Trophoblast cell (in vitro differentiated cells and primary cell): ENCODE data around the gene OR5T3.

Experiments used
- DNase-seq, 2 donors: peaks; one replicate each; pipeline ENCODE4 v3.0.0-alpha.2; 2016
- H2AFZ ChIP-seq: 2 replicates; pipeline ENCODE4 v1.6.1; 2013; ENCODE audit warnings: low read length, moderate library complexity, mild to moderate bottlenecking; ENCODE audit not compliant: insufficient read depth, poor library complexity
- H2AK5ac ChIP-seq: 2 replicates; pipeline ENCODE4 v1.6.1; 2013; ENCODE audit warnings: mild to moderate bottlenecking, low read length
- H2BK120ac ChIP-seq: 2 replicates; pipeline ENCODE4 v1.6.1; 2013; ENCODE audit warnings: low read length, mild to moderate bottlenecking, moderate library complexity; ENCODE audit not compliant: insufficient read depth, poor library complexity
- H2BK12ac ChIP-seq: 2 replicates; pipeline ENCODE4 v1.6.1; 2013; ENCODE audit warnings: mild to moderate bottlenecking, low read length, moderate library complexity
- H2BK5ac ChIP-seq: 2 replicates; pipeline ENCODE4 v1.6.1; 2013; ENCODE audit warnings: low read length, low read depth, moderate library complexity, mild to moderate bottlenecking; ENCODE audit not compliant: poor library complexity
- H3K14ac ChIP-seq: 2 replicates; pipeline ENCODE4 v1.6.1; 2013; ENCODE audit warnings: mild to moderate bottlenecking, low read length
- H3K18ac ChIP-seq: 2 replicates; pipeline ENCODE4 v1.6.1; 2013; ENCODE audit warnings: mild to moderate bottlenecking, low read length
- H3K23ac ChIP-seq: 2 replicates; pipeline ENCODE4 v1.6.1; 2013; ENCODE audit warnings: low read length
- H3K27ac ChIP-seq: 2 replicates; pipeline ENCODE4 v1.5.1; 2013; ENCODE audit warnings: low read depth, mild to moderate bottlenecking, inconsistent platforms, low read length, moderate library complexity
- H3K27me3 ChIP-seq: 2 replicates; pipeline ENCODE4 v1.6.1; 2013; ENCODE audit warnings: inconsistent platforms, mild to moderate bottlenecking, low read length, moderate library complexity; ENCODE audit not compliant: insufficient read depth
- H3K36me3 ChIP-seq, 2 experiments: 1 replicate in 1 of 2; 2 replicates in 1 of 2; pipeline ENCODE4 v1.6.1; 2013; ENCODE audit warnings: low read length in 2 of 2, mild to moderate bottlenecking in 2 of 2, moderate library complexity in 1 of 2; ENCODE audit not compliant: insufficient read depth in 2 of 2, control insufficient read depth in 1 of 2
- H3K4ac ChIP-seq: 2 replicates; pipeline ENCODE4 v1.6.1; 2013; ENCODE audit warnings: low read depth, mild to moderate bottlenecking, low read length, moderate library complexity
- H3K4me1 ChIP-seq, 2 experiments: 1 replicate in 1 of 2; 2 replicates in 1 of 2; pipeline ENCODE4 v1.6.1; 2013; ENCODE audit warnings: low read length in 2 of 2, mild to moderate bottlenecking in 2 of 2, moderate library complexity in 1 of 2; ENCODE audit not compliant: insufficient read depth in 2 of 2, control insufficient read depth in 1 of 2
- H3K4me2 ChIP-seq: 2 replicates; pipeline ENCODE4 v1.6.1; 2013; ENCODE audit warnings: inconsistent platforms, mild to moderate bottlenecking, low read length, moderate library complexity
- H3K4me3 ChIP-seq: 2 replicates; pipeline ENCODE4 v1.5.1; 2013; ENCODE audit warnings: mild to moderate bottlenecking, low read depth, low read length, inconsistent platforms
- H3K79me1 ChIP-seq: one replicate; pipeline ENCODE4 v1.6.1; 2013; ENCODE audit warnings: low read length
- H3K79me2 ChIP-seq: 2 replicates; pipeline ENCODE4 v1.6.1; 2013; ENCODE audit warnings: low read length, mild to moderate bottlenecking; ENCODE audit not compliant: control insufficient read depth, insufficient read depth, poor library complexity
- H3K9ac ChIP-seq: 2 replicates; pipeline ENCODE4 v1.6.1; 2013; ENCODE audit warnings: mild to moderate bottlenecking, low read length
- H3K9me3 ChIP-seq: 2 replicates; pipeline ENCODE4 v1.6.1; 2013; ENCODE audit warnings: low read depth, mild to moderate bottlenecking, control low read depth, inconsistent platforms, low read length; ENCODE audit not compliant: insufficient read depth
- H4K12ac ChIP-seq: 2 replicates; pipeline ENCODE4 v1.6.1; 2013; ENCODE audit warnings: low read depth, mild to moderate bottlenecking, low read length, moderate library complexity
- H4K8ac ChIP-seq: 2 replicates; pipeline ENCODE4 v1.6.1; 2013; ENCODE audit warnings: low read depth, mild to moderate bottlenecking, low read length, moderate library complexity
- H4K91ac ChIP-seq: one replicate; pipeline ENCODE4 v1.6.1; 2013; ENCODE audit warnings: low read depth, mild to moderate bottlenecking, low read length, moderate library complexity
- WGBS: extraction: QIAGEN DNeasy Blood & Tissue Kit; methylation state at CpG from one replicate; pipeline ENCODE4 v1.1.7; 2013; ENCODE audit warnings: missing lambda C conversion rate; ENCODE audit not compliant: insufficient read length, insufficient coverage; ENCODE audit errors: extremely low coverage; 5-methylcytosine and 5-hydroxymethylcytosine counted together

OR5T3 gene

DNA sequence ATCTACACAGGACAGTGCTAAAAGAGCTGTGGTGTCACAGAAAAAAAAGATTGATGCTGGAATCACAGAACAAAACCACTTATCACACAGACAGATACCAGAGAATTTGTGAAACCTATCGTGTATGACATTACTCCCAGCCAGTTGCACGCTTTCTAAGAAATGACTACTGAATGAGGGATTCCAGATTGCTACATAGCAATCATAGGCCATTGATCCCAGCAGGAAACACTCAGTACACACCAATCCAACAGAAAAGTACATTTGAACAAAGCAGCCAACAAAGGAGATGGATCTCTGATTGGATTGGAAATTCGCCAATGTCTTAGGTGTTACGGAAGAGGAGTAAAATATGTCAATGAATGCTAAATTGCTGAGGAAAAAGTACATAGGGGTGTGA is 44.8 kb downstream of the OR5T3 start:
- H3K4ac ChIP-seq = no peak overlapping the region
- no peak overlapping the region for H2BK120ac ChIP-seq
- no peak overlapping the region for H2BK12ac ChIP-seq
- no CpG with 5 or more reads among the region's 4 CpGs for WGBS
- H3K36me3 ChIP-seq = no peaks in the 10 kb centered on the region
- H2BK5ac ChIP-seq = no peak overlapping the region
- H3K27ac ChIP-seq = no peak overlapping the region
- H3K23ac ChIP-seq = no peak overlapping the region
- H4K12ac ChIP-seq = no peak overlapping the region
- H3K14ac ChIP-seq = no peak overlapping the region
- H3K27me3 ChIP-seq = no peaks in the 10 kb centered on the region
- H4K8ac ChIP-seq = no peak overlapping the region
- no peaks in the 10 kb centered on the region for H3K4me1 ChIP-seq
- no peak for DNase-seq
- H2AK5ac ChIP-seq = no peak overlapping the region
- no peak overlapping the region for H3K9ac ChIP-seq
- no peaks in the 10 kb centered on the region for H3K79me2 ChIP-seq
- H3K9me3 ChIP-seq = no peaks in the 10 kb centered on the region
- no peaks in the 10 kb centered on the region for H3K79me1 ChIP-seq
- no peak overlapping the region for H3K4me2 ChIP-seq
- H3K18ac ChIP-seq = no peak overlapping the region
- no peak overlapping the region for H4K91ac ChIP-seq
- no peak overlapping the region for H3K4me3 ChIP-seq
- no peak overlapping the region for H2AFZ ChIP-seq
